ENCODE data around the gene CEL.

The CEL gene

DNA sequence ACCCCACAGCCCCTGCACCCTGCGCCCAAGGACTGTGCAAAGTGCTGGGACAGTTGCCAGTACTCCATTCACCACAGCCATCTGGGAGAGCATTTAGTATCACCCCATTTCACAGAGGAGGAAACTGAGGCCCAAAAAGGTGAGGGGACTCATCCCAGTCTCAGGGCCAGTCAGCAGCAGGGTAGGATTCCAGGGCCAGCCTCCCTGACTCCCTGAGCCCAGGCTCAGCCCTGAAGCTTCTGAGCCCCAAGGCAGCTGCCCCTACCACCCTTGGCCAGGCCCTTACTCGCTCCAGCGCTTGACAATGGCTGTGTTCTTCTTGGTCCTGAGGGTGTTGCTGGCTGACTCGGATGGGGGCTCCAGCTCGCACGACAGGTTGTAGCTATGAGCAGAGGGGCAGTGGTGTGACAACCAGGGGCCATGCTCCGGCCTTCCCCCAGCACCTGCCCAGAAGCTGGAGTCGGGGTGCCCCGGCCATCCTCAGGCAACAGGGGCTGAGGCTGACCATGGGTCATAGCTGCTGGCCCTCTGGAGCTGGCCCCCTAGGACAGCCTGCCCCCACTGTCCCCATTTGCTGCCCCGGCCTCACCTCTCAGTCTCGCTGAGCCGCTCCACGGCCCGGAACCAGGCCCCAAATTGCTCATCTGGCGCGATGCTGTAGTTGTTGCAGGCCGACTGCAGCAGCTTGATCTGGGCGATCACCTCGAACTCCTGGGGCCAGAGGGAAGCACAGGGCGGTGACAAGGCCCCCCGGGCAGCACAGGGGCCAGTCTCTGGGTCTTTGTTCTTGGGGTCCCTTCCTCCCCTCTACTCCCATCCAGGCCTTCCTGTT lies 40.6 kb downstream of the CEL start:
- DNase-seq (ENCODE audit: low read depth in 1 of 2, low spot score in 1 of 2): no peak

DNA sequence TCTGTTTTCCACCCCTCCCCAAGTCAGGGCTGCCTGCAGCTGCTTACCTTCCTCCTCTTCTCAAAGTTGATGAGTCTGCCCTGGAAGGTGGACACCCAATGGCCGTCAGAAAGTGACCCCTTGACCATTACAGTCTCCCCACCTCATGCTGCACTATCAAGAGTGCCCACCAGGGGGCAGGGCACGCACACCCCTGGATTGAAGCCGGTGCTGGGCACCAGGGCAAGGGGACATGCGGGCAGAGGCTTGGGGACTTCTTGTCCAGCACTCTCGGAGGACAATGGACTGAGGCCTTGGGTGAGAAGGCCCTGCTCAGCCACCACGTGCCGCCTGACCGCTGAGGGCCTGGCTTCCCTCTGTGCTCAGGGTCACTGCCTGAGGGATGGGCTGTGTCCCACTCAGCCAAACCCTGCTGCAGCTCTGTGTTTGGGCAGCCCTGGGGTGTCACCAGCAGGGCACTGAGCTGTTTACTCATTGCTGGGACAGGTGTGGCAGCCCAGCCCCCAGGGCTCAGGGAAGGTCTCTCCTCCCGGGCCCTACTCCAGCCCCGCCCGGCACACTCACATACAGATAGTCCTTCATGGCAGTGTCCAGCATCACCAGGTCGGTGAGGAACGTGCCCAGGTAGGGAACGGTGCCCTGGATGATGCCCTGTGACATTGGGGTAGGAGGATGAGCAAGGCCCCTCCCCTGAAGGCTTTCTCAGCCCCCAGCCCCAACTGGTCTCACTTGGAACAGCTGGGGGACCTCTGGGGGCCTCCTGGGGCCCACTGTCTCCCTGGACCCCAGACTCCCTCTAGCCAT lies 41.6 kb downstream of the CEL start:
- DNase-seq (ENCODE audit: low read depth in 1 of 2, low spot score in 1 of 2): peak in 1 of 2 donors; percentile 36

- DNase-seq (ENCODE audit: low read depth in 1 of 2, low spot score in 1 of 2): no peak
These were observed 42.3 kb downstream of the CEL start for GRCh38 chr9:133103987-133104505.

DNA sequence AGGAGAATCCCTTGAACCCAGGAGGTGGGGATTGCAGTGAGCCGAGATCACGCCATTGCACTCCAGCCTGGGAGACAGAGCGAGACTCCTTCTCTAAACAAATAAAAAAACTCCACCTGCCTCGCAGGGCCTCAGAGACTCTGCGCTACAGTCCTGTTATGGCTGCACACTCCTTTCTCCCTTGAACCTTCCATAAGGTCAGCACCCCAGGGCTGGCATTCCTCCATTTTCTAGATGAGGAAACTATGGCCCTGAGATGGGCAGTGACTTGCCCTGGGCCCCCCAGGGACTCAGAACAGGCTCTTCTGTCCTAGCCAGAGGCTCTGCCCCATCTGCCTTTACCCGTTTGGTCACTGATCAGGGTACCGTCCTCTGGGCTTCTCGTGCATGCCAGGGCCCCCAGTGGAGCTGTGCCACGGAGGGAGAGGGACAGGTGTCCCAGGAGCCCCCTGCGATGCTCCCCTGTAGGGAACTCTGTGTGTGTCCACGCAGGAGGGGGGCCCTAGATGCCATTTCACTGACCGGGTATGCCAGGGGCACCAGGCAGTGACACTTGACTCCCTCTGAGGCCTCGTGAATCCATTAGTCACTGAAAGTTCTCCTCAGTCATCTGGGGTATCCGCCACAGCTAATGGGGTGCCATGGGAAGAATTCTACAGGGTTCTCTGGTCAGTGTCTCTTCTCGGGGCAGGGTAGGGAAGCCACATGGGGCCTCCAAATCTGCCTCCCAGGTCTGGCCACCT lies 43.1 kb downstream of the CEL start:
- no peak for DNase-seq (ENCODE audit: low read depth in 1 of 2, low spot score in 1 of 2)

- no peak for DNase-seq (ENCODE audit: low read depth in 1 of 2, low spot score in 1 of 2)
These were observed 43.6 kb downstream of the CEL start for GRCh38 chr9:133105461-133105770.

DNA sequence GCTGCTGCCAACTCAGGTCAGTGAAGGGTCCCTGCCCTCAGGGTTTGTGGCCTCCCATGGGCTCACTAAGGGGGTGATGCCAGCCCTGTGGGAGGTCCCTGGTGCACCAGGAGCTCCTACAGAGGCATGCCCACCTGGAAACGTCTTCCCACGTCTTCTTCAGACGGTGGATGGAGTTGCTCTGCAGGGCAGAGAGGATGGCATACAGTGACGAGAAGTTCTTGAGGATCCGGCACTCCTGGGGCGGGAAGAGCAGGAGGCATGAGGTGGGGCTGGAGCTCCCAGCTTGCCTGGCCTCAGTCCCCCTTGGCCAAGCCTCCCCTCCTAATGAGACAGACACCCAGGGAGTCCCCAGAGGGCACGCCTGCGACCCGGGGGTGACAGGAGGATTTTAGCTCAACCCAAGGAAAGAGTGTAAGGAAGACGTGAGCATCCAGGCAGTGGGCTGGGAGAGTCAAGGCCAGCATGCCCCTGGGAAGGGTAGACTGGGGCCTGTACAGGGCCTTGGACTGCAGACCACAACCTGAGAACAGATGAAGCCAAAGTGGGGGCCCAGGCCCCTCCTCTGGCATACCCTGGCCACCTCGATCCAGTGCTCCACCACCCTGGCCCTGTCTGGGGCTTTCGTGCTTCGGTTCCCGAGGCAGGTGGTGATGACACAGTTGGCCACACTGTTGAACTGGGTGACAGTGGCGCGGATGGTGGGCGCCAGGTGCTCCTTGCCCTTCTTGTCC lies 44.9 kb downstream of the CEL start:
- DNase-seq (ENCODE audit: low read depth in 1 of 2, low spot score in 1 of 2): no peak

DNA sequence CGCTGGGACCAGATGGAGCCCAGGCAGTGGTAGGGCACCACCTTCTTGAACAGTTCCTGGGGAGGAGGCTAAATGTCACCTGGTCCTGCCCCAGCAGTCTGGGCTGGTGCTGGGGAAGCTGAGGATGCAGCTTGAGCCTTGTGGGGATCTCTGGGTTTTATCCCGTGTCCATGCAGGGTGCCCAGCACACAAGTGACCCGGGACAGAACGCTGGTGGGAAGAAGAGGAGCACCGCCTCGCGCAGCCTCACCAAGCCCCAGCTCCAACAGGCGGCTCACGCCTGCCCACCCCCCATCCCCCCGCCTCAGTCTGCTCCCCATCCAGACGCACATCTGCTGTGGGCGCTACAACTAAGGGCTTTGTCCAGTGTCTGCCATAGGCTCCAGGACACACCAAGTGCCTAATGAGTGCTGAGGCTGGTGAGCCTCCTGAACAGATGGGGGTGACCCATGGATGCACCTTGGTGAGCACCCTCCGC lies 45.5 kb downstream of the CEL start:
- DNase-seq (ENCODE audit: low read depth in 1 of 2, low spot score in 1 of 2): no peak

GRCh38 chr9:133107961-133108793 lies 46.4 kb downstream of the CEL start:
- DNase-seq (ENCODE audit: low read depth in 1 of 2, low spot score in 1 of 2): no peak

- DNase-seq (ENCODE audit: low read depth in 1 of 2, low spot score in 1 of 2): no peak
These were observed 47.2 kb downstream of the CEL start for GRCh38 chr9:133108794-133109641.

GRCh38 chr9:133109931-133110650 lies 48.3 kb downstream of the CEL start:
- no peak for DNase-seq (ENCODE audit: low read depth in 1 of 2, low spot score in 1 of 2)

DNA sequence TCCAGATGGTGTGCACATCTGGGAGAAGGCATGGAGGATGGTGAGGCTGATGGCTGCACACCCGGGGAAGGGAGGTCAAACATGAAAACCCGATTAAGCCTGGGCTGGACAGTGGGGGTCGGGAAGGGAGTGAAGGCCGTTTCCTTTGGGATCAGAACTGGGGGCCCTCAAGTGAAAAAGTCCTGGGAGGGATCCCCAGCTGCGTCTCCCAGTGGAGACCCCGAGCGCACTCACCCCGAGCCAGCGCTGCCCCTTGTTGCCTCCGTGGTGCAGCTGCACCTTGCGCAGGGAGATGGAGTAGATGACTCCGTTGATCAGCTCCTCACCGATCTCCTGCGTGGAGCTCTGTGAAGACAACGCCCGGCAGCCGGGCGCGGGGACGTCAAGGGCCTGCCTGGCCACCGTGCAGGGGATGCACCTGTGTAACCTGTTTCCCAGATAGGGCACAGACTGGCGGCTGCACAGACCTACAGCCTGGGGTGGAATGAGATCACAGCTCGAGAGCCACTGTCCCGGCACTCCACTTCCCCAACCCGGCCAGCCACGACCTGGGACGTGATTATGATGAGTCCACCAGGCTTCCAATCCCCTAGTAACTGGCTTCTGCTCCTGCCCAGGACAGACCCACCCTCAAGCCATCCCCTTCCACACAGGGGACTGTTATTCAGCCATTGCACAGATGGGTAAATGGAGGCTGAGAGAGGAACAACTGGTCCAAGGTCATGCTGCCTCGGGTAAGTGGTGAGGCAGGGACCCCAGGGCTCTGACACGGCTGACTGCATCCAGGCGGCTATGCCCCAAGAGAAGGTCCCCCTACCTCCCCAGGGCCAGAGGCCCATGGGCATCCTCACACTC lies 50.3 kb downstream of the CEL start:
- DNase-seq (ENCODE audit: low read depth in 1 of 2, low spot score in 1 of 2): no peak

DNA sequence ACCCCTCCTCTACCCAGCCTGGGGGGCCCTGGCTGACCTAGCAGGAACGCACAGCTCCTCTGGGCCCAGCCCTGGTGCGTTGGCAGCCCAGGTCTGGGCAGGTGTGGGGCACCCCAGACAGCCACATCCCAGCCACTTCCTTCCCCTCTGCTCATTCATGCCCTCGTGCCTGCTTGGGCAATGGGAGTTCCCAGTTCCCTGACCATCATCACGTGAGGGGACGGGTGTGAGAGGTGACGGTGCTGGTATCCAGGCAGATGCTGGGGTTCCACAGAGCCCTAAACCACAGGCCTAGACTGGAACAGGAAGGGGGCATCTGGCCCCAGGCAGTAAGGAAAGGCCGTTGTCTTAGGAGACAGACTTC lies 50.9 kb downstream of the CEL start:
- DNase-seq (ENCODE audit: low read depth in 1 of 2, low spot score in 1 of 2): no peak

GRCh38 chr9:133113163-133113948 lies 51.6 kb downstream of the CEL start:
- no peak for DNase-seq (ENCODE audit: low read depth in 1 of 2, low spot score in 1 of 2)

DNA sequence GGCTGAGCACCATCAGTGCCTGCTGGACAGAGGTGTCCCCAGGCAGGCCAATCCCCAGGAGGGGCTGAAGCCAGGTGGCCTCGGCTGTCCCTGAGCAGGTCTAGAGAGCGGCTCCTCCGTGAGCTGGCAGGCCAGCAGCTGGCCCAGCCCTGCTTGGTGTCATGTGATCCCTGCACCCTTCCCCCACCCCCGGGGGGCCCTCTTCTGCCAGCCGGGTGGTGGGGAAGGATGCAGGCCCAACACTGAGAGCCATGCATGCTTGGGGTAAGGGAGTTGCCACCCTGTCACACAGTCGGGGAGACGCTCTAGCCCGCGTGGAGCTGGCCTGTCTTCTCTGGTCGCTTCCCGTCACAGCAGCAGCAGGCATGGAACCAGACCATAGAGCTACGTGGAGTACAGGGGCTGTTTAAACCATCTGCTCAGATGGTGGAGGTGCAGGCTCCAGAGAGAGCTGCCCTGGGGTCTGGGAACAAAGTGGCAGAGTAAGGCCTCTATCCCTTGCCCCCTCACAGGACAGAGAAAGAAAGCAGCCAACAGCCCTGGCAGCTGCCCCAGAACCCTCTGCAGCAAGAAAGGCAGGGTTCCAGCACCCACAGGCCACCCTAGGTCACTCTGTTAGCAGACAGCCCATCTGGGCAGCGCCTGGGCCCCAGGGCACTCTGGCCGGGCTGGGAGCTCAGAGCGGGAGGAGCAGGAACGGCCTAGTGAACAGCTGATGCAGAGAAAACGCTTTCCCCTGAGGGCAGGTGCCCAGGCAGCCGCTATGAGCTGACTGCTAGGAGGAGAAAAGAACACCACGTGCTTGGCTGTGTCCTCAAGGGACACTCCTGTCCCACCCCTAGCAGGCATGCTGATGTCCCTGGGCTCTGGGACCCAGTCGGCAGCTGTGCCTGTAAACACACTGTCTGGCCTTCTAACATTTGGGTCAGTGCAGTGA lies 52.4 kb downstream of the CEL start:
- DNase-seq (ENCODE audit: low read depth in 1 of 2, low spot score in 1 of 2): no peak

DNA sequence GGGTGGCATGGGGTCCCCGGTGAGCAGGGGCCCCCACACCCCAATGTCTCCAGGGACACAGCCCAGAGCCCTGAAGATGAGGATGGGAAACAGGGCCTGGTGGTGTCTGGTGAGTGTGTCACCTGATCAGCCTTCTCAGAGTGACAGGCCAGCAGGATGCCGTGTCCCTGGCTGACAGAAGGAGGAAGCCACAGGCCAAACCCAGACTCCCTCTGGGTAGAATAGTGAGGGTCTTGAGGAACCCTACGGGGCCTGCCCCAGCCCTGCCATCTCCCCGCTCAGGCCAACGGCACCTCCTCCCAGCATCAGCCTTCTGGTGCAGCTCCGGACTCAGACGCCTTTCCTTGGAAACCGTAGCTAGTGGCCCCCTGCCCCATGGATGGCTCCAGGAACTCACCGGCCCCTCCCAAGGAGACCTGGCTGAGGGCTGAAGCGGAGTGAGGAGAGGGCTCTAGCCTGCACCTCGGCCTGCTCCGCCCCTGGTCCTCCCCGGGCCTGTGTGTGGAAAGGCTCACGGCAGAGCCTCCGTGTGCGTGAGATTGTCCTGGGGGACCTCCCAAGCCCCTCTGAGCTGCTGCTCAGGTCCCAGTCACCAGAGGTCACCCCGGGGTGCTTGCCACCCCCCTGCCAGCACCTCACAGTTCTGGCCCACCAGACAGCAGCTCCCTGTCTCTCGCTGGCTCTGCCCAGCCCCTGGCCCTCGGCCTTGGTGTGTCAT lies 53.3 kb downstream of the CEL start:
- no peak for DNase-seq (ENCODE audit: low read depth in 1 of 2, low spot score in 1 of 2)

Measured in stimulated activated CD4-positive, alpha-beta T cell treated with anti-CD3 and anti-CD28 coated beads, Interleukin-15, amount 100 ng/mL, for 1 hour (primary cell).